Astrocyte of the spinal cord (primary cell): ENCODE measurements around the gene ITK.
"Not testable (repeated sequence)": the region's sequence is repeated elsewhere in the genome, so short reads cannot be mapped to it uniquely, and the experiment has no call there.

Experiments
- DNase-seq: peaks from one replicate; pipeline ENCODE4 v3.0.0; 2011; ENCODE audit warnings: low read depth, low spot score
- H3K4me3 ChIP-seq: 2 replicates; pipeline ENCODE4 v1.5.1; 2011; ENCODE audit warnings: low read depth, mild to moderate bottlenecking, low read length, moderate library complexity
- CTCF ChIP-seq: IDR thresholded peaks from 2 replicates; pipeline ENCODE4 v1.5.1; 2012; ENCODE audit warnings: low read depth, mild to moderate bottlenecking, low read length, inconsistent platforms
- in situ Hi-C: cut with HindIII; loops from 2 replicates; pipeline ENCODE4 v1.10.0; 2017; ENCODE audit warnings: low sequenced_read_pairs

ITK gene

DNA sequence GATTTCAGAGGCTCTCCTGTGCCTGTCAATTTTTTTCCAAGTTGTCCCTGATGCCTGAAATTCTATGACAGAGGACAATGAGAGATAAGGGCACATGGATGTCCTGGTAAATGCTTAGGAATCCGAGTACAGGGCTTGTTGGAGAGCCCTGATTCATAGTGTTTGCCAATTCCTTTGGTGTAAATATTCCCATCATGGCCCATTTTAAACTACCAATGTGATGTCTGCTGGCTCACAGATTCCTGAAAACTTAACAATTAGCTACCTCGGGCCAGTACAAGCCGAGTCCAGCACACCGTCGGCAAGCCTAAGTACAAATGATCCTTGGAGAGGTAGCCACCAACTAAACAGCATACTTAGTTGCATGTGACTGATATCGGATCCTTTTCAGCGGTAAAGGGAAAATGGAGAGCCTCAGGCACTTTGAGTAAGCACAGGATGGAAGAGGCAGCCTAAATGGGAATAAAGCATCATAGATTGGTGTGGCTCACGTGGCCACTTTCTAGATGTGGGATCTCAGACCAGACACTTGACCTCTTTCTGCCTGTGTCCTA, 3.6 kb downstream of the ITK start:
- DNase-seq = no peak
- in situ Hi-C loops = no loop called here

GRCh38 chr5:157185122-157185521, 4.5 kb downstream of the ITK start:
- H3K4me3 ChIP-seq, DNase-seq, in situ Hi-C loops: not testable (repeated sequence)

More for the DNA sequence above, 3.6 kb downstream of the ITK start:
- no peak for TF ChIP-seq CTCF
- no peak overlapping the region for H3K4me3 ChIP-seq

- DNase-seq = no peak
- in situ Hi-C loops = no loop called here
- TF ChIP-seq CTCF = no peak
- H3K4me3 ChIP-seq = no peak overlapping the region
Observed at GRCh38 chr5:157186309-157187045, 5.8 kb downstream of the ITK start.

- no peak overlapping the region for H3K4me3 ChIP-seq
- in situ Hi-C loops = no loop called here
- DNase-seq = no peak
- TF ChIP-seq CTCF = no peak
Observed at GRCh38 chr5:157187046-157187754, 6.6 kb downstream of the ITK start.

DNA sequence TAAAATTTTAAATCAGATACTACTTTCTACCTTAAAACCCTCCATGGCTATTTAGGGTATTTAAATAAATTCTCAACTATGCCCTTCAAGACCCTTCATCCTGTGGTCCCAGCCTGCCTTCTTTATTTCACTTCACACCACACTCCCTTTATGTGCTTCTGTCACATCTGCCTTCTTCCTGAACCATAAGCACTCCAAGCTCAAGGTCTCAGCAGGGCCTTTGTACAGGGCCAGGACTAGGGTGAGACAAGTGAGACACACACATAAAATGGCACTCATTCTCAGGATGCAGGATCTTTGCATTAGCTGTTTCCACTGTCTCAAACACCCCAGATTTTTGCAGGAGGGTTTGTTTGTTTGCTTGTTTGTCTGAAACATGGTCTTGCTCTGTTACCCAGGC, 7.6 kb downstream of the ITK start:
- no peak for TF ChIP-seq CTCF
- in situ Hi-C loops = no loop called here
- DNase-seq = no peak
- no peak overlapping the region for H3K4me3 ChIP-seq

DNA sequence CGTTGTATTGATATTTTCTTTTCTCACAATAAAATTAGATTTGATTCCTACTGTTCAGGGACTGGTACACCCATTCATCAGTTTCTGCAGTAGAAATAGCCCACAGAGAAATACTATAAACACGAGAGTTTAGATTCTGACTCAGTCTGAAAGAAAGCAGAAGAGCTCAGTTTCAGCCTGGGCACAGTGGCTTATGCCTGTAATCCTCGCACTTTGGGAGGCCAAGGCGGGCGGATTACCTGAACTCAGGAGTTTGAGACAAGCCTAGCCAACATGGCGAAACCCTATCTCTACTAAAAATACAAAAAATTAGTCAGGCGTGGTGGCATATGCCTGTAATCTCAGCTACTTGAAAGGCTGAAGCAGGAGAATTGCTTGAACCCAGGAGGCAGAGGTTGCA, 8.6 kb downstream of the ITK start:
- no peak for TF ChIP-seq CTCF
- DNase-seq = no peak
- no peak overlapping the region for H3K4me3 ChIP-seq
- in situ Hi-C loops = no loop called here
